Esophagus squamous epithelium (tissue), 5 donors: ENCODE data around the gene NUP88. TPM values are rescaled to one million over a fixed set of nuclear protein-coding genes. Genes with fewer than 3 reads are reported as not detected.

Experiments
- DNase-seq: peaks from one replicate; lab custom pipeline; 2025; lab: John Stamatoyannopoulos, UW
- H3K27ac ChIP-seq, 4 donors: fragments of 200-600 bp; sonication (generic); one replicate each; pipeline ENCODE4 v1.5.1; 2016 to 2019; ENCODE audit warnings: mild to moderate bottlenecking in 1 of 4
- H3K27me3 ChIP-seq, 4 donors: fragments of 200-600 bp; sonication (generic); 1 replicate in 3 of 4; 2 replicates in 1 of 4; pipeline versions ENCODE4 v1.5.1 to v1.6.0; 2017 to 2021; ENCODE audit warnings: antibody characterized with exemption in 1 of 4
- H3K36me3 ChIP-seq, 3 donors: fragments of 200-600 bp; sonication (generic); one replicate each; pipeline ENCODE4 v1.5.1; 2016 to 2019
- H3K4me1 ChIP-seq, 3 donors: fragments of 200-600 bp; sonication (generic); one replicate each; pipeline ENCODE4 v1.5.1; 2017 to 2019
- H3K4me3 ChIP-seq, 4 donors: fragments of 200-600 bp; sonication (generic); 1 replicate in 3 of 4; 2 replicates in 1 of 4; pipeline ENCODE4 v1.5.1; 2016 to 2019; ENCODE audit warnings: mild to moderate bottlenecking in 2 of 4, moderate library complexity in 1 of 4
- H3K9me3 ChIP-seq, 3 donors: fragments of 200-600 bp; sonication (generic); one replicate each; pipeline ENCODE4 v1.5.1; 2016 to 2019
- POLR2A ChIP-seq, 4 donors: fragments of 450-650 bp; IDR thresholded peaks; one replicate each; pipeline ENCODE4 v1.6.1; 2017; ENCODE audit warnings: antibody characterized with exemption in 4 of 4, mild to moderate bottlenecking in 4 of 4, moderate library complexity in 3 of 4
- WGBS, 2 donors: methylation state at CpG; one replicate each; pipeline ENCODE4 v1.1.5; 2018; 5-methylcytosine and 5-hydroxymethylcytosine counted together
- intact Hi-C: fragments of 100-400 bp; cut with DNase I; formaldehyde crosslinking; loops from one replicate; pipeline ENCODE4 v1.15.0; 2022
- total RNA-seq, 4 donors: library from RNA; depleted of rRNA; stranded (reverse); fragments of >200 nt; gene quantifications; one replicate each; pipeline ENCODE4 v1.1.0, GENCODE V29; 2016
- TF ChIP-seq, protein P1 (sequence below), 6 experiments: fragments of 450-650 bp in 4 of 6; fragments of 200-600 bp in 2 of 6; sonication (generic) in 2 of 6; IDR thresholded peaks; one replicate each; pipeline ENCODE4 v1.5.1; 2016 to 2019; ENCODE audit warnings: antibody characterized with exemption in 6 of 6, mild to moderate bottlenecking in 4 of 6, moderate library complexity in 4 of 6
- donor health status: DM: yes; HTN: yes; CAD: no.

NUP88 gene
- total RNA-seq, 4 donors from 2014 or later = 35.7 to 79.5 (median 69.5) TPM

- Histone ChIP-seq H3K27me3 (no peaks in the 10 kb centered on the region), H3K36me3 (peaks cover 0 to 96% (median 29%) of the 10 kb centered on the region in 3 donors), H3K9me3 (no peaks in the 10 kb centered on the region), H3K4me3 (no peak overlapping the region), H3K4me1 (peaks cover 0 to 13% (median 0%) of the 10 kb centered on the region in 3 donors), H3K27ac (no peak overlapping the region)
- WGBS, 2 donors = 88 to 92% methylated on average over 4 of the region's 4 CpGs
- no peak for TF ChIP-seq POLR2A (IDR thresholded peaks at IDR 0.05)
- TF ChIP-seq, protein P1, sequence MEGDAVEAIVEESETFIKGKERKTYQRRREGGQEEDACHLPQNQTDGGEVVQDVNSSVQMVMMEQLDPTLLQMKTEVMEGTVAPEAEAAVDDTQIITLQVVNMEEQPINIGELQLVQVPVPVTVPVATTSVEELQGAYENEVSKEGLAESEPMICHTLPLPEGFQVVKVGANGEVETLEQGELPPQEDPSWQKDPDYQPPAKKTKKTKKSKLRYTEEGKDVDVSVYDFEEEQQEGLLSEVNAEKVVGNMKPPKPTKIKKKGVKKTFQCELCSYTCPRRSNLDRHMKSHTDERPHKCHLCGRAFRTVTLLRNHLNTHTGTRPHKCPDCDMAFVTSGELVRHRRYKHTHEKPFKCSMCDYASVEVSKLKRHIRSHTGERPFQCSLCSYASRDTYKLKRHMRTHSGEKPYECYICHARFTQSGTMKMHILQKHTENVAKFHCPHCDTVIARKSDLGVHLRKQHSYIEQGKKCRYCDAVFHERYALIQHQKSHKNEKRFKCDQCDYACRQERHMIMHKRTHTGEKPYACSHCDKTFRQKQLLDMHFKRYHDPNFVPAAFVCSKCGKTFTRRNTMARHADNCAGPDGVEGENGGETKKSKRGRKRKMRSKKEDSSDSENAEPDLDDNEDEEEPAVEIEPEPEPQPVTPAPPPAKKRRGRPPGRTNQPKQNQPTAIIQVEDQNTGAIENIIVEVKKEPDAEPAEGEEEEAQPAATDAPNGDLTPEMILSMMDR (IDR thresholded peaks at IDR 0.05) = no peak
- intact Hi-C loops = no loop called here
- DNase-seq = no peak
These were observed 49.1 kb downstream of the NUP88 start for GRCh38 chr17:5370411-5370810.

GRCh38 chr17:5365831-5366230 is 53.6 kb downstream of the NUP88 start:
- H3K9me3 ChIP-seq = no peaks in the 10 kb centered on the region
- DNase-seq = no peak
- TF ChIP-seq POLR2A (IDR thresholded peaks at IDR 0.05) = no peak
- TF ChIP-seq, protein P1 (IDR thresholded peaks at IDR 0.05) = no peak
- no peak overlapping the region for H3K4me3 ChIP-seq
- no peaks in the 10 kb centered on the region for H3K27me3 ChIP-seq
- H3K36me3 ChIP-seq = peaks cover 0 to 79% (median 18%) of the 10 kb centered on the region in 3 donors
- peaks cover 0 to 35% (median 9%) of the 10 kb centered on the region in 3 donors for H3K4me1 ChIP-seq
- 39 to 64% methylated on average over 6 of the region's 6 CpGs for WGBS, 2 donors
- peak overlapping the region; percentile 67 to 79 (median 75) for H3K27ac ChIP-seq
- intact Hi-C loops = no loop called here

DNA sequence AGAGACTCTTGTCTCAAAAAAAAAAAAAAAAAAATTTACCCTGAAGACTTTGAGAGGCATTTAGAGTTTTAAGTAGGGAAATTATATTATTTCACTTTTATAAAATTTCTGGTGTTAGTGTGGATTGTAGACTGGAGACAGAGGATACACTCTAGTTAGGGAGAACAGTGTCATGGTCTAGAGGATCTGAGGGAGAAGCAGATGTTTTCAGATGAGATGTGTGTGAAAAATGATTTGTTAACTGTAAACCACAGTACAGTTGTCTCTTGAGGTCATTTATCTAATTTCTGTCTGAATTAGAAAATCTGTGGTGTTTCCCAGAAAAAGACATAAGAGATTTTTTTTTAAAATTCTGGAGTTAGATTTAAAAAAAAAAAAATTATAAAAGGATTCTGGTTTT is 54.8 kb downstream of the NUP88 start:
- no peak for DNase-seq
- Histone ChIP-seq H3K4me3 (no peak overlapping the region), H3K4me1 (peaks cover 0 to 35% (median 9%) of the 10 kb centered on the region in 3 donors), H3K36me3 (peaks cover 0 to 79% (median 18%) of the 10 kb centered on the region in 3 donors), H3K27me3 (no peaks in the 10 kb centered on the region), H3K27ac (peak overlapping the region in 3 of 4 donors; percentile 67 to 79 (median 76)), H3K9me3 (no peaks in the 10 kb centered on the region)
- no peak for TF ChIP-seq POLR2A (IDR thresholded peaks at IDR 0.05)
- TF ChIP-seq, protein P1 (IDR thresholded peaks at IDR 0.05) = no peak
- intact Hi-C loops = no loop called here

GRCh38 chr17:5364156-5364555 is 55.3 kb downstream of the NUP88 start:
- H3K27me3 ChIP-seq = no peaks in the 10 kb centered on the region
- H3K27ac ChIP-seq = peak overlapping the region; percentile 41 to 79 (median 72)
- intact Hi-C loops = no loop called here
- H3K4me1 ChIP-seq = peaks cover 0 to 35% (median 9%) of the 10 kb centered on the region in 3 donors
- TF ChIP-seq POLR2A (IDR thresholded peaks at IDR 0.05) = no peak
- TF ChIP-seq, protein P1 (IDR thresholded peaks at IDR 0.05) = no peak
- 48 to 52% methylated on average over 6 of the region's 6 CpGs for WGBS, 2 donors
- no peak overlapping the region for H3K4me3 ChIP-seq
- peaks cover 0 to 79% (median 14%) of the 10 kb centered on the region in 3 donors for H3K36me3 ChIP-seq
- no peaks in the 10 kb centered on the region for H3K9me3 ChIP-seq
- DNase-seq = no peak

- Histone ChIP-seq H3K4me1 (peaks cover 0 to 35% (median 9%) of the 10 kb centered on the region in 3 donors), H3K9me3 (no peaks in the 10 kb centered on the region), H3K27me3 (no peaks in the 10 kb centered on the region), H3K4me3 (no peak overlapping the region), H3K27ac (no peak overlapping the region), H3K36me3 (peaks cover 0 to 82% (median 0%) of the 10 kb centered on the region in 3 donors)
- DNase-seq = no peak
- TF ChIP-seq POLR2A (IDR thresholded peaks at IDR 0.05) = no peak
- TF ChIP-seq, protein P1 (IDR thresholded peaks at IDR 0.05) = no peak
- intact Hi-C loops = no loop called here
- WGBS, 2 donors = 70 to 75% methylated on average over 7 of the region's 7 CpGs
These were observed 57.2 kb downstream of the NUP88 start for GRCh38 chr17:5362162-5362811.
